Measurements from ENCODE around the gene PRR19.

PRR19 gene

DNA sequence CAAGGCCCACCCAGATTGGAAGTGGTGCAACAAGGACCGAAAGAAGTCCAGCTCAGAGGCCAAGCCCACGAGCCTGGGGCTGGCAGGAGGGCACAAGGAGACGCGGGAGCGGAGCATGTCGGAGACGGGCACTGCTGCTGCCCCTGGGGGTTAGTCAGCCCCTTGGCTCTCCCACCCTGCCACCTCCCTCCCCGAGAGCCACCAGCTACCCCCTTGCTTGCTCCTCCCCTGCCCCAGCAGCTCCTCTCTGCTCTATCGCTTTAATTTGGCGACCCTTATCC, 14.2 kb upstream of the PRR19 start:
- Histone ChIP-seq H4K20me1 (ENCODE audit: insufficient read depth, low read length, poor library complexity, severe bottlenecking) (peaks cover 23% of the 10 kb centered on the region), H3K27me3 (ENCODE audit: insufficient read depth, low read length, poor library complexity, severe bottlenecking) (no peaks in the 10 kb centered on the region), H3F3A (ENCODE audit: low read depth) (no peaks in the 10 kb centered on the region), H3K4me3 (ENCODE audit: low read length, poor library complexity, severe bottlenecking) (no peak overlapping the region), H3K9ac (ENCODE audit: low read depth, low read length, poor library complexity, severe bottlenecking) (no peak overlapping the region), H3K9me3 (ENCODE audit: insufficient read depth, low read depth, low read length) (no peaks in the 10 kb centered on the region), H3K4me1 (ENCODE audit: insufficient read depth, low read length, poor library complexity, severe bottlenecking) (peaks cover 24% of the 10 kb centered on the region), H3K4me2 (ENCODE audit: low read depth, low read length, poor library complexity, severe bottlenecking) (no peak overlapping the region), H3K79me2 (ENCODE audit: insufficient read depth, low read length) (peaks cover 25% of the 10 kb centered on the region), H3K9me2 (replicated peaks; ENCODE audit: low read depth, low read length) (no peaks in the 10 kb centered on the region), H3K36me3 (ENCODE audit: insufficient read depth, low read length) (peaks cover 47% of the 10 kb centered on the region; the same call in 1 of the 2 replicates), H2AFZ (ENCODE audit: low read length) (no peak overlapping the region)
- TF ChIP-seq EZH2phosphoT487 (IDR thresholded peaks at IDR 0.05; ENCODE audit: borderline replicate concordance) = no peak
- TF ChIP-seq, protein P1, sequence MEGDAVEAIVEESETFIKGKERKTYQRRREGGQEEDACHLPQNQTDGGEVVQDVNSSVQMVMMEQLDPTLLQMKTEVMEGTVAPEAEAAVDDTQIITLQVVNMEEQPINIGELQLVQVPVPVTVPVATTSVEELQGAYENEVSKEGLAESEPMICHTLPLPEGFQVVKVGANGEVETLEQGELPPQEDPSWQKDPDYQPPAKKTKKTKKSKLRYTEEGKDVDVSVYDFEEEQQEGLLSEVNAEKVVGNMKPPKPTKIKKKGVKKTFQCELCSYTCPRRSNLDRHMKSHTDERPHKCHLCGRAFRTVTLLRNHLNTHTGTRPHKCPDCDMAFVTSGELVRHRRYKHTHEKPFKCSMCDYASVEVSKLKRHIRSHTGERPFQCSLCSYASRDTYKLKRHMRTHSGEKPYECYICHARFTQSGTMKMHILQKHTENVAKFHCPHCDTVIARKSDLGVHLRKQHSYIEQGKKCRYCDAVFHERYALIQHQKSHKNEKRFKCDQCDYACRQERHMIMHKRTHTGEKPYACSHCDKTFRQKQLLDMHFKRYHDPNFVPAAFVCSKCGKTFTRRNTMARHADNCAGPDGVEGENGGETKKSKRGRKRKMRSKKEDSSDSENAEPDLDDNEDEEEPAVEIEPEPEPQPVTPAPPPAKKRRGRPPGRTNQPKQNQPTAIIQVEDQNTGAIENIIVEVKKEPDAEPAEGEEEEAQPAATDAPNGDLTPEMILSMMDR (conservative IDR thresholded peaks at IDR 0.05; ENCODE audit: low read length) = no peak

DNA sequence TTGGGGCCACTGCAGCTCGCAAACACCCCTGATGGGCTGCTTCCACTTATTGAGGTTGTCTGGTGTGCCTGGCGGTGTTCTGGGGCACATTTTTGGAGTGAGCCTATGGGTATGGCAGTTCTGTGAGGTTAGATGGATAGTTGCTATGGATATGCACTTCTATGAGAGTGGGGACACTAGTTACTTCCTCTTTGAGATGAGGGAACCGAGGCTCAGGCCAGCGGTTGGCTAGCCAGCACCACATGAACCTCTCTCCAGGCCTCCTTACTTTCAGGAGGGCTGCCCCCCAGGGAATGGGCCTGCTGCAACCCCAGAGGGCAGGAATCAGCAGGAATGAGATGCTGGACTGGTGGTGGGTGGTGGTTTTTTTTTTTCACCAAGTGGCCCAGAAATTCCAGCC, 13.5 kb upstream of the PRR19 start:
- H3K9ac ChIP-seq (ENCODE audit: low read depth, low read length, poor library complexity, severe bottlenecking) = no peak overlapping the region
- peaks cover 19% of the 10 kb centered on the region for H3K4me1 ChIP-seq (ENCODE audit: insufficient read depth, low read length, poor library complexity, severe bottlenecking)
- H2AFZ ChIP-seq (ENCODE audit: low read length) = no peak overlapping the region
- no peaks in the 10 kb centered on the region for H3F3A ChIP-seq (ENCODE audit: low read depth)
- no peak for TF ChIP-seq EZH2phosphoT487 (IDR thresholded peaks at IDR 0.05; ENCODE audit: borderline replicate concordance)
- TF ChIP-seq, protein P1 (conservative IDR thresholded peaks at IDR 0.05; ENCODE audit: low read length) = no peak
- H3K36me3 ChIP-seq (ENCODE audit: insufficient read depth, low read length) = peaks cover 52% of the 10 kb centered on the region; the same call in 1 of the 2 replicates
- H3K27me3 ChIP-seq (ENCODE audit: insufficient read depth, low read length, poor library complexity, severe bottlenecking) = no peaks in the 10 kb centered on the region
- no peak overlapping the region for H3K4me2 ChIP-seq (ENCODE audit: low read depth, low read length, poor library complexity, severe bottlenecking)
- peaks cover 23% of the 10 kb centered on the region for H4K20me1 ChIP-seq (ENCODE audit: insufficient read depth, low read length, poor library complexity, severe bottlenecking)
- no peaks in the 10 kb centered on the region for H3K9me3 ChIP-seq (ENCODE audit: insufficient read depth, low read depth, low read length)
- peaks cover 25% of the 10 kb centered on the region for H3K79me2 ChIP-seq (ENCODE audit: insufficient read depth, low read length)
- H3K9me2 ChIP-seq (replicated peaks; ENCODE audit: low read depth, low read length) = no peaks in the 10 kb centered on the region
- H3K4me3 ChIP-seq (ENCODE audit: low read length, poor library complexity, severe bottlenecking) = no peak overlapping the region

DNA sequence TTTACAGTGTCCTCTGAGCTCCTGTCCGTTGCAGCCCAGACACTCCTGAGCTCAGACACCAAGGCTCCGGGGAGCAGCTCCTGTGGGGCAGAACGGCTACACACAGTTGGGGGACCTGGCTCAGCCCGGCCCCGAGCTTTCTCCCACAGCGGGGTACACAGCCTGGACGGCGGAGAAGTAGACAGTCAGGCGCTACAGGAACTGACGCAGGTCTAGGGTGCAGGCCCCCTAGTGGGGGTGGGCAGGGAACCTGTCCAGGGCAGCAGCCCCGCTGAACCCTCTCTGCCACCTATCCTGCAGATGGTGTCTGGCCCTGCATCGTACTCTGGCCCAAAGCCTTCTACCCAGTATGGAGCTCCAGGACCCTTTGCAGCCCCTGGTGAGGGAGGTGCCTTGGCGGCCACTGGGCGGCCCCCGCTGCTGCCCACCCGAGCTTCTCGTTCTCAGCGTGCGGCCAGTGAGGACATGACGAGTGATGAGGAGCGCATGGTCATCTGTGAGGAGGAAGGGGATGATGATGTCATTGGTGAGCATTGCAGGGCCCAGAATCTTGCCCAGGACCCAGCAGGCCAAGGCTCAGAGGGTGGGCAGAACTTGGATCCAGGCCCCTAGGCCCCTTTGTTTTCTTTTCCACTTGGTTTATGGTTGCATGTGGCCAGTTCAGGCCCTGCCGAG, 12.9 kb upstream of the PRR19 start:
- H3K4me2 ChIP-seq (ENCODE audit: low read depth, low read length, poor library complexity, severe bottlenecking) = no peak overlapping the region
- H3K36me3 ChIP-seq (ENCODE audit: insufficient read depth, low read length) = peaks cover 58% of the 10 kb centered on the region; the same call in 1 of the 2 replicates
- peaks cover 25% of the 10 kb centered on the region for H3K79me2 ChIP-seq (ENCODE audit: insufficient read depth, low read length)
- no peak overlapping the region for H2AFZ ChIP-seq (ENCODE audit: low read length)
- H3K27me3 ChIP-seq (ENCODE audit: insufficient read depth, low read length, poor library complexity, severe bottlenecking) = no peaks in the 10 kb centered on the region
- no peak overlapping the region for H3K4me3 ChIP-seq (ENCODE audit: low read length, poor library complexity, severe bottlenecking)
- H3K4me1 ChIP-seq (ENCODE audit: insufficient read depth, low read length, poor library complexity, severe bottlenecking) = peaks cover 19% of the 10 kb centered on the region
- peaks cover 23% of the 10 kb centered on the region for H4K20me1 ChIP-seq (ENCODE audit: insufficient read depth, low read length, poor library complexity, severe bottlenecking)
- no peaks in the 10 kb centered on the region for H3K9me3 ChIP-seq (ENCODE audit: insufficient read depth, low read depth, low read length)
- H3F3A ChIP-seq (ENCODE audit: low read depth) = no peaks in the 10 kb centered on the region
- no peak overlapping the region for H3K9ac ChIP-seq (ENCODE audit: low read depth, low read length, poor library complexity, severe bottlenecking)
- H3K9me2 ChIP-seq (replicated peaks; ENCODE audit: low read depth, low read length) = no peaks in the 10 kb centered on the region
- no peak for TF ChIP-seq EZH2phosphoT487 (IDR thresholded peaks at IDR 0.05; ENCODE audit: borderline replicate concordance)
- TF ChIP-seq, protein P1 (conservative IDR thresholded peaks at IDR 0.05; ENCODE audit: low read length) = no peak
